Smooth muscle cell (in vitro differentiated cells): Measurements from ENCODE around the gene ZFYVE27. TPM values are rescaled to one million over a fixed set of nuclear protein-coding genes. Genes with fewer than 3 reads are reported as not detected.

Source experiments
- DNase-seq: peaks from one replicate; lab custom pipeline; 2025; ENCODE audit not compliant: unreplicated experiment; lab: John Stamatoyannopoulos, UW
- H2AFZ ChIP-seq: fragments of 200-600 bp; sonication (generic); 2 replicates; pipeline ENCODE4 v1.6.0; 2016; ENCODE audit warnings: antibody characterized with exemption, low read depth, mild to moderate bottlenecking
- H3F3A ChIP-seq: fragments of 200-600 bp; sonication (generic); 2 replicates; pipeline ENCODE4 v1.6.0; 2017; ENCODE audit warnings: antibody characterized with exemption, low read depth
- H3K27ac ChIP-seq: fragments of 200-600 bp; sonication (generic); 2 replicates; pipeline ENCODE4 v1.5.1; 2016; ENCODE audit warnings: low read depth, mild to moderate bottlenecking
- H3K27me3 ChIP-seq: fragments of 200-600 bp; sonication (generic); 2 replicates; pipeline ENCODE4 v1.6.1; 2016; ENCODE audit warnings: low read depth, mild to moderate bottlenecking
- H3K36me3 ChIP-seq: fragments of 200-600 bp; sonication (generic); 2 replicates; pipeline ENCODE4 v1.5.1; 2016; ENCODE audit warnings: low read depth
- H3K4me1 ChIP-seq: fragments of 200-600 bp; sonication (generic); 2 replicates; pipeline ENCODE4 v1.5.1; 2016; ENCODE audit warnings: low read depth
- H3K4me2 ChIP-seq: fragments of 200-600 bp; sonication (generic); 2 replicates; pipeline ENCODE4 v1.6.0; 2016; ENCODE audit warnings: mild to moderate bottlenecking
- H3K4me3 ChIP-seq: fragments of 200-600 bp; sonication (generic); 2 replicates; pipeline ENCODE4 v1.5.1; 2016; ENCODE audit warnings: mild to moderate bottlenecking
- H3K79me2 ChIP-seq: fragments of 200-600 bp; sonication (generic); 2 replicates; pipeline ENCODE4 v1.6.0; 2016; ENCODE audit warnings: low read depth, mild to moderate bottlenecking
- H3K9ac ChIP-seq: fragments of 200-600 bp; sonication (generic); 2 replicates; pipeline ENCODE4 v1.6.0; 2016; ENCODE audit warnings: low read depth
- H3K9me3 ChIP-seq: fragments of 200-600 bp; sonication (generic); replicated peaks from 2 replicates; pipeline ENCODE4 v1.5.1; 2016; ENCODE audit warnings: low read depth
- H4K20me1 ChIP-seq: fragments of 200-600 bp; sonication (generic); 2 replicates; pipeline ENCODE4 v1.6.0; 2016; ENCODE audit warnings: low read depth
- WGBS: methylation state at CpG from one replicate; pipeline ENCODE4 v1.1.7; 2016; ENCODE audit warnings: low lambda C conversion rate; 5-methylcytosine and 5-hydroxymethylcytosine counted together
- polyA plus RNA-seq: library from polyadenylated mRNA; unstranded; fragments of >200 nt; fragmentation: Nextera tagmentation; extraction: Ambion mirVana; gene quantifications from 2 replicates; pipeline ENCODE4 v1.2.1, GENCODE V29; 2016
- total RNA-seq: library from RNA; depleted of rRNA; stranded (reverse); fragments of >200 nt; gene quantifications from 2 replicates; pipeline ENCODE4 v1.2.3, GENCODE V29; 2014
- TF ChIP-seq, protein P1 (sequence below): fragments of 200-600 bp; sonication (generic); IDR thresholded peaks from 2 replicates; pipeline ENCODE4 v1.5.1; 2017; ENCODE audit warnings: borderline replicate concordance, mild to moderate bottlenecking, antibody characterized with exemption; ENCODE audit not compliant: insufficient read depth, poor library complexity, severe bottlenecking

The ZFYVE27 gene
- total and polyA plus RNA-seq, 2 experiments from 2014 or later = 7.0 to 11.4 TPM

DNA sequence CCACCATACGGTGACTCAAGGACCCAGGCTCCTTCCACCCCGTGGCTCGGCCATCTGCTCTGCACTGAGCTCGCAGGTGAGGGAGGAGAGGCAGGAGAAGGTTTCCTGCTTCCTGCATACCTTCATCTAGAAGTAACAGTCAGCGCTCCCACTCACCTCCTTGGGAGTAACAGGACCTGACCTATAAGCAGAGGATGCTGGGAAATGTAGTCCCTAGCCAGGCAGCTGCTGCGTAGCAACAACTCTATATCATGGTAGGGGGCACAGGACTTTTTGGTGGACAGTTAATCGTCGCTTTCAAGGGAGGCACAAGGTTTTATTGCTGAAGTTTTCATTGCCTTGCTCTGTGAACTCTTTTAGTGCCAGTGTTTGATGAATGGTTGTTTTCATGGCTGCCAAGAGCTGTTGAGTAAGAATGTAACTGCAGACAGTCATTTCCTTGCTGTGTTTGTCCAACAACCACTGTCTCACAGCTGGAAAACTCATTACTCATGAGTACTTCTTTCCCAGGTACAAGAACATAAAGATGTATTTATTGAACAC, 10.2 kb upstream of the ZFYVE27 start:
- Histone ChIP-seq H3K27ac (peak overlapping the region; percentile 42), H3K4me3 (peak overlapping the region; percentile 36), H3K79me2 (no peaks in the 10 kb centered on the region), H2AFZ (peak overlapping the region; percentile 49), H3K4me1 (no peaks in the 10 kb centered on the region), H3K4me2 (peak overlapping the region; percentile 71), H3K36me3 (no peaks in the 10 kb centered on the region), H4K20me1 (no peaks in the 10 kb centered on the region), H3F3A (no peaks in the 10 kb centered on the region), H3K9ac (no peak overlapping the region), H3K9me3 (no peaks in the 10 kb centered on the region), H3K27me3 (no peaks in the 10 kb centered on the region)
- 23% methylated on average over 8 of the region's 8 CpGs for WGBS
- TF ChIP-seq, protein P1, sequence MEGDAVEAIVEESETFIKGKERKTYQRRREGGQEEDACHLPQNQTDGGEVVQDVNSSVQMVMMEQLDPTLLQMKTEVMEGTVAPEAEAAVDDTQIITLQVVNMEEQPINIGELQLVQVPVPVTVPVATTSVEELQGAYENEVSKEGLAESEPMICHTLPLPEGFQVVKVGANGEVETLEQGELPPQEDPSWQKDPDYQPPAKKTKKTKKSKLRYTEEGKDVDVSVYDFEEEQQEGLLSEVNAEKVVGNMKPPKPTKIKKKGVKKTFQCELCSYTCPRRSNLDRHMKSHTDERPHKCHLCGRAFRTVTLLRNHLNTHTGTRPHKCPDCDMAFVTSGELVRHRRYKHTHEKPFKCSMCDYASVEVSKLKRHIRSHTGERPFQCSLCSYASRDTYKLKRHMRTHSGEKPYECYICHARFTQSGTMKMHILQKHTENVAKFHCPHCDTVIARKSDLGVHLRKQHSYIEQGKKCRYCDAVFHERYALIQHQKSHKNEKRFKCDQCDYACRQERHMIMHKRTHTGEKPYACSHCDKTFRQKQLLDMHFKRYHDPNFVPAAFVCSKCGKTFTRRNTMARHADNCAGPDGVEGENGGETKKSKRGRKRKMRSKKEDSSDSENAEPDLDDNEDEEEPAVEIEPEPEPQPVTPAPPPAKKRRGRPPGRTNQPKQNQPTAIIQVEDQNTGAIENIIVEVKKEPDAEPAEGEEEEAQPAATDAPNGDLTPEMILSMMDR = no peak
- no peak for DNase-seq

DNA sequence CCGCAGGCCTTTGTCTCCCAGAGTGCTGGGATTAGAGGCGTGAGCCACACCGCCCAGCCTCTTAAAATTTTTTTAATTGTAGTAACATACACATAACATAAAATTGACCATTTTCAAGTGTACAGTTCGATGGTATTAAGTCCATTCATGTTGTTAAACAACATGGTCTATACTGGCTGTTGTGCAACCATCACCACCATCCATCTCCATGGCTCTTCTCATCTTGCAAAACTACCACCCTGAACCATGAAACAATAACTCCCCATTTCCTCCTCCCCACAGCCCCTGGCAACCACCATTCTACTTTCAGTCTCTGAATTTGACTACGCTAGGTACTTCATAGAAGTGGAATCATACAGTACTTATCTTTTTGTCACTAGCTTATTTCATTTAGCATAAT, 7.9 kb upstream of the ZFYVE27 start:
- H3F3A ChIP-seq = no peaks in the 10 kb centered on the region
- no peaks in the 10 kb centered on the region for H3K36me3 ChIP-seq
- no peaks in the 10 kb centered on the region for H3K79me2 ChIP-seq
- TF ChIP-seq, protein P1 = no peak
- no peaks in the 10 kb centered on the region for H3K27me3 ChIP-seq
- H3K9me3 ChIP-seq = no peaks in the 10 kb centered on the region
- no peak for DNase-seq
- H2AFZ ChIP-seq = no peak overlapping the region
- no peaks in the 10 kb centered on the region for H4K20me1 ChIP-seq
- H3K27ac ChIP-seq = no peak overlapping the region
- no peak overlapping the region for H3K9ac ChIP-seq
- H3K4me3 ChIP-seq = no peak overlapping the region
- no peaks in the 10 kb centered on the region for H3K4me1 ChIP-seq
- WGBS = 94% methylated on average over 5 of the region's 5 CpGs
- no peak overlapping the region for H3K4me2 ChIP-seq

DNA sequence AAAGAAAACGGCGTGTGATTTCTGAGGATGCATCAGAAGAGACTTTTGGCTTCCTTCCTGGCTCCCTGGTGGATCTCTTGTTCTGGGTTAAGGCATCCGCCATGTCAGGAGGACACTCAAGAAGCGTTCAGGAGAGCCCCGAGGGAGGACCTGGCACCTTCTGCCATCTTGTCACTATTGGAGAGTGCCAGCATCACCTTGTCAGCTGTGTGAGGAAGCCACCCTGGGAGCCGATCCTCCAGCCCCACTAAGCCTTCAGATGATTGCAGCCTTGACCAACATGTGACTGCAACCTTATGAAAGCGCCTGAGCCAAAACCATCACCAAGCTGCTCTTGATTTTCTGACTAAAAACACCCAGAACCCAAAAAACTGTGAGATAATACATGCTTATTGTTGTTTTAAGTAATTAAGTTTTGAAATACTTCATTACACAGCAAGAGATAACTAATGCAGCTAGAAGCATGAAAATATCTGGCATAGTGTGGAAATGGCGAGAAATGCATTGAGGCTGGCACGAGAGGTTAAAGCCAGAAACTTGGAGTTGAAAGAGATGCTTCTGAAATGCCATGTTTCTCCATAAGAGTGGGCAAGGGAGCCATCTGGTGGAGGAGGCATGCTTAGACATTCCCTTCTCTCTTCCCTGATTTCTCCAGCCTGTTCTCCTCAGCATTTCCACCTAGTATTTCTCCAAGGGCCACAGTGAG, 5.4 kb upstream of the ZFYVE27 start:
- Histone ChIP-seq H3F3A (no peaks in the 10 kb centered on the region), H3K79me2 (no peaks in the 10 kb centered on the region), H2AFZ (no peak overlapping the region), H3K4me1 (no peaks in the 10 kb centered on the region), H3K4me3 (no peak overlapping the region), H3K9ac (no peak overlapping the region), H4K20me1 (no peaks in the 10 kb centered on the region), H3K4me2 (no peak overlapping the region), H3K27me3 (no peaks in the 10 kb centered on the region), H3K36me3 (no peaks in the 10 kb centered on the region), H3K27ac (no peak overlapping the region), H3K9me3 (no peaks in the 10 kb centered on the region)
- TF ChIP-seq, protein P1 = peak; percentile 83
- no peak for DNase-seq
- WGBS = 77% methylated on average over 9 of the region's 9 CpGs

DNA sequence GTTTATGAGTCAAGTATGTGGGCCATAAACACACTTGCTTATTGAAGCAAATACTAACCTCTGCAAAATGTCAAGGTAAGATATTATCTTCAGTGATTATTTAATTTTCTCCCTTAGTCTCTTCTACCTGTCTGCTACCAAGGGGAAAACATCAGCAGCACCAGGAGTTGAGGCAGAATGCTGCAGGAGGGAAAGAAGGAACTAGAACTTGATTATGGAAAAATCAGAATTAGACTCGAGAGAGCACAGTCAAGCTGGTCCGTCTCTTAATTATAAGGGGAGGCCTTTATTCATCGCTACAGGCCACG, 4.9 kb upstream of the ZFYVE27 start:
- no peaks in the 10 kb centered on the region for H3K9me3 ChIP-seq
- H4K20me1 ChIP-seq = no peaks in the 10 kb centered on the region
- TF ChIP-seq, protein P1 = no peak
- DNase-seq = no peak
- H3K9ac ChIP-seq = no peak overlapping the region
- no peak overlapping the region for H3K27ac ChIP-seq
- no peaks in the 10 kb centered on the region for H3K27me3 ChIP-seq
- H3K4me3 ChIP-seq = no peak overlapping the region
- no peaks in the 10 kb centered on the region for H3K4me1 ChIP-seq
- WGBS = 75% methylated on average over 4 of the region's 4 CpGs
- H3F3A ChIP-seq = no peaks in the 10 kb centered on the region
- no peak overlapping the region for H3K4me2 ChIP-seq
- H3K36me3 ChIP-seq = no peaks in the 10 kb centered on the region
- no peak overlapping the region for H2AFZ ChIP-seq
- H3K79me2 ChIP-seq = no peaks in the 10 kb centered on the region
